ENCODE results near the gene NUP50.

- TF ChIP-seq CTCF (conservative IDR thresholded peaks at IDR 0.05) (no peak), ZFX (IDR thresholded peaks at IDR 0.05) (no peak)
These were observed 55.3 kb downstream of the NUP50 start for GRCh38 chr22:45218976-45219375.
